GM23248 (cell line): ENCODE measurements around the gene TCF4.

Experiments used
- EZH2 ChIP-seq: fragments of 200-600 bp; sonication (generic); IDR thresholded peaks from 2 replicates; pipeline ENCODE4 v1.6.1; 2018; ENCODE audit warnings: antibody characterized with exemption, mild to moderate bottlenecking; ENCODE audit not compliant: insufficient read depth, poor library complexity, severe bottlenecking
- EZH2phosphoT487 ChIP-seq: fragments of 200-600 bp; sonication (generic); IDR thresholded peaks from 2 replicates; pipeline ENCODE4 v1.6.1; 2018; ENCODE audit warnings: antibody characterized with exemption, moderate library complexity, mild to moderate bottlenecking, low read depth; ENCODE audit not compliant: insufficient read depth

DNA sequence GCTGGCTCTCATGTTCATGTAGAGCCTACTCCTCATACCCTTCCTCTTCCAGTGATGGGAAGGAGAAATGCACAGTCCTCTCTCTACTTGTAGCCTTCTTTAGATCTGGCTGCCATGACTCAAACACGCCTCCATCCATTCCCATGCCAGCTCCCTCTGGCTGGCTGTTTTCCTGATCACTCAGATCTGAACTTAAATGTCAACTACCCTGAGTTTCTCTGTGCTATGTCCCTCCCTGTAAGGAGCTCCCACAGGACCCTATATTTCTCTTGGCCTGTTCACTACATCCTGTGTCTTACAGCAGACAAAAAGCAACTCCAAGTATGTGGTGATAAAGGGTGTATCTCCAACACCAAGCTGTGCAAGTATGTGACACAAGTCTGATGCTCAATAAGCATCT, 152.4 kb downstream of the TCF4 start:
- no peak for TF ChIP-seq EZH2
- TF ChIP-seq EZH2phosphoT487, result no peak
